GM18526 (cell line): ENCODE measurements around the gene TMEM222.

ENCODE experiments used
- POLR2A ChIP-seq: IDR thresholded peaks from 3 replicates; pipeline ENCODE4 v1.6.1; 2011; ENCODE audit not compliant: insufficient read length; ENCODE audit errors: extremely low read depth

Gene TMEM222

GRCh38 chr1:27346357-27346756 is 24.4 kb downstream of the TMEM222 start:
- TF ChIP-seq POLR2A = no peak

GRCh38 chr1:27346991-27347624 is 25.1 kb downstream of the TMEM222 start:
- no peak for TF ChIP-seq POLR2A

GRCh38 chr1:27348861-27349783 is 27.2 kb downstream of the TMEM222 start:
- no peak for TF ChIP-seq POLR2A

- TF ChIP-seq POLR2A = no peak
These were observed 28.1 kb downstream of the TMEM222 start for GRCh38 chr1:27349784-27350662.

GRCh38 chr1:27350663-27351540 is 28.9 kb downstream of the TMEM222 start:
- no peak for TF ChIP-seq POLR2A

GRCh38 chr1:27351541-27352107 is 29.7 kb downstream of the TMEM222 start:
- no peak for TF ChIP-seq POLR2A

- TF ChIP-seq POLR2A = no peak
These were observed 31.2 kb downstream of the TMEM222 start for GRCh38 chr1:27353166-27353565.

GRCh38 chr1:27353629-27354028 is 31.7 kb downstream of the TMEM222 start:
- no peak for TF ChIP-seq POLR2A

- no peak for TF ChIP-seq POLR2A
These were observed 33.7 kb downstream of the TMEM222 start for GRCh38 chr1:27355683-27356082.

GRCh38 chr1:27356277-27356618 is 34.3 kb downstream of the TMEM222 start:
- no peak for TF ChIP-seq POLR2A

- TF ChIP-seq POLR2A = no peak
These were observed 34.8 kb downstream of the TMEM222 start for GRCh38 chr1:27356619-27357280.

- no peak for TF ChIP-seq POLR2A
These were observed 35.5 kb downstream of the TMEM222 start for GRCh38 chr1:27357281-27358037.
